Raji (cell line): ENCODE results near the gene TMC1.

Source experiments
- POLR2A ChIP-seq: IDR thresholded peaks from 2 replicates; pipeline ENCODE4 v1.6.1; 2011; ENCODE audit warnings: low read depth, low read length, control low read depth; ENCODE audit not compliant: insufficient read depth

The TMC1 gene

GRCh38 chr9:72863456-72864094, 342.2 kb downstream of the TMC1 start:
- TF ChIP-seq POLR2A, result no peak

- TF ChIP-seq POLR2A, result no peak
Measured at GRCh38 chr9:72864327-72864726, 342.9 kb downstream of the TMC1 start.

GRCh38 chr9:72871685-72872084, 350.3 kb downstream of the TMC1 start:
- TF ChIP-seq POLR2A, result no peak

GRCh38 chr9:72872718-72873117, 351.3 kb downstream of the TMC1 start:
- TF ChIP-seq POLR2A, result no peak

GRCh38 chr9:72873456-72873855, 352.0 kb downstream of the TMC1 start:
- no peak for TF ChIP-seq POLR2A

GRCh38 chr9:72874344-72874743, 352.9 kb downstream of the TMC1 start:
- TF ChIP-seq POLR2A, result no peak

- no peak for TF ChIP-seq POLR2A
Measured at GRCh38 chr9:72875221-72875620, 353.8 kb downstream of the TMC1 start.

GRCh38 chr9:72880821-72881220, 359.4 kb downstream of the TMC1 start:
- TF ChIP-seq POLR2A, result no peak

GRCh38 chr9:72882117-72882775, 360.8 kb downstream of the TMC1 start:
- no peak for TF ChIP-seq POLR2A

- no peak for TF ChIP-seq POLR2A
Measured at GRCh38 chr9:72883875-72884274, 362.5 kb downstream of the TMC1 start.

GRCh38 chr9:72884508-72884907, 363.1 kb downstream of the TMC1 start:
- TF ChIP-seq POLR2A, result no peak
